ENCODE results near the gene SLC26A11. TPM values are rescaled to one million over a fixed set of nuclear protein-coding genes. Genes with fewer than 3 reads are reported as not detected.
A peak's percentile ranks its signal among the peaks of the same experiment; 100 is the strongest.

The SLC26A11 gene
- total RNA-seq, 1 donor from 2014 or later, result 51.6 TPM

- peak; percentile 22 for ATAC-seq
- peak overlapping the region; percentile 94 for H3K27ac ChIP-seq
- peaks cover 37% of the 10 kb centered on the region for H3K4me1 ChIP-seq
- intact Hi-C loops (cut with DNase I), result no loop called here
- peak; percentile 71 for DNase-seq
- H3K9me3 ChIP-seq, result no peaks in the 10 kb centered on the region
- peak overlapping the region; percentile 61 for H3K4me3 ChIP-seq
- no peaks in the 10 kb centered on the region for H3K27me3 ChIP-seq
- TF ChIP-seq, protein P1, sequence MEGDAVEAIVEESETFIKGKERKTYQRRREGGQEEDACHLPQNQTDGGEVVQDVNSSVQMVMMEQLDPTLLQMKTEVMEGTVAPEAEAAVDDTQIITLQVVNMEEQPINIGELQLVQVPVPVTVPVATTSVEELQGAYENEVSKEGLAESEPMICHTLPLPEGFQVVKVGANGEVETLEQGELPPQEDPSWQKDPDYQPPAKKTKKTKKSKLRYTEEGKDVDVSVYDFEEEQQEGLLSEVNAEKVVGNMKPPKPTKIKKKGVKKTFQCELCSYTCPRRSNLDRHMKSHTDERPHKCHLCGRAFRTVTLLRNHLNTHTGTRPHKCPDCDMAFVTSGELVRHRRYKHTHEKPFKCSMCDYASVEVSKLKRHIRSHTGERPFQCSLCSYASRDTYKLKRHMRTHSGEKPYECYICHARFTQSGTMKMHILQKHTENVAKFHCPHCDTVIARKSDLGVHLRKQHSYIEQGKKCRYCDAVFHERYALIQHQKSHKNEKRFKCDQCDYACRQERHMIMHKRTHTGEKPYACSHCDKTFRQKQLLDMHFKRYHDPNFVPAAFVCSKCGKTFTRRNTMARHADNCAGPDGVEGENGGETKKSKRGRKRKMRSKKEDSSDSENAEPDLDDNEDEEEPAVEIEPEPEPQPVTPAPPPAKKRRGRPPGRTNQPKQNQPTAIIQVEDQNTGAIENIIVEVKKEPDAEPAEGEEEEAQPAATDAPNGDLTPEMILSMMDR (IDR thresholded peaks at IDR 0.05), result no peak
- peaks cover 36% of the 10 kb centered on the region for H3K36me3 ChIP-seq
Observed at GRCh38 chr17:80265205-80266068, 45.2 kb downstream of the SLC26A11 start.

GRCh38 chr17:80267391-80267790 lies 47.2 kb downstream of the SLC26A11 start:
- Histone ChIP-seq H3K4me3 (no peak overlapping the region), H3K36me3 (peaks cover 36% of the 10 kb centered on the region), H3K4me1 (peaks cover 29% of the 10 kb centered on the region), H3K27ac (no peak overlapping the region), H3K27me3 (no peaks in the 10 kb centered on the region), H3K9me3 (no peaks in the 10 kb centered on the region)
- DNase-seq, result no peak
- TF ChIP-seq, protein P1 (IDR thresholded peaks at IDR 0.05), result no peak
- intact Hi-C loops (cut with DNase I), result no loop called here
- no peak for ATAC-seq

DNA sequence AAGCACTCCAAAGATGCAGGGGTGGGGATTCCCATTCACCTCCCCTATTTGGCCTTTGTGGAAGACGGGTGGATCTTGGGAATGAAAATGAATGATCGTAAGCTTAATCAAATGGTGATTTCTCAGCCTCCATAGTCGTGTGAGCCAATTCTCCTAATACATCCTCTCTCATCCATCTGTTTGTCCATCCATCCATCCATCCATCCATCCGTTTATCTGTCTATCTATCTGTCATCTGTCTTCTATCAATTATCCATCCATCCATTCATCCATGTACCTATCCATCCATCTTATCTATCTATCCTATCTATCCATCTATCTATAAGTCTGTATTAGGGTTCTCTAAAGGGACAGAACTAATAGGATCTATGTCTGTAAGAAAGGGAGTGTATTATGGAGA lies 48.2 kb downstream of the SLC26A11 start:
- H3K9me3 ChIP-seq, result no peaks in the 10 kb centered on the region
- H3K27me3 ChIP-seq, result no peaks in the 10 kb centered on the region
- H3K36me3 ChIP-seq, result peaks cover 41% of the 10 kb centered on the region
- DNase-seq (no peak), ATAC-seq (no peak)
- H3K27ac ChIP-seq, result no peak overlapping the region
- intact Hi-C loops (cut with DNase I), result no loop called here
- TF ChIP-seq, protein P1 (IDR thresholded peaks at IDR 0.05), result no peak
- H3K4me1 ChIP-seq, result peaks cover 21% of the 10 kb centered on the region
- no peak overlapping the region for H3K4me3 ChIP-seq

GRCh38 chr17:80269405-80269807 lies 49.2 kb downstream of the SLC26A11 start:
- intact Hi-C loops (cut with DNase I), result no loop called here
- no peak for ATAC-seq

GRCh38 chr17:80270104-80270503 lies 49.9 kb downstream of the SLC26A11 start:
- intact Hi-C loops (cut with DNase I), result no loop called here
- DNase-seq (no peak), ATAC-seq (no peak)
- H3K4me1 ChIP-seq, result peaks cover 15% of the 10 kb centered on the region
- H3K4me3 ChIP-seq, result no peak overlapping the region
- no peak overlapping the region for H3K27ac ChIP-seq
- no peaks in the 10 kb centered on the region for H3K27me3 ChIP-seq
- peaks cover 49% of the 10 kb centered on the region for H3K36me3 ChIP-seq
- TF ChIP-seq, protein P1 (IDR thresholded peaks at IDR 0.05), result no peak
- H3K9me3 ChIP-seq, result no peaks in the 10 kb centered on the region

More at GRCh38 chr17:80269405-80269807, 49.2 kb downstream of the SLC26A11 start:
- TF ChIP-seq, protein P1 (IDR thresholded peaks at IDR 0.05), result no peak
- no peak overlapping the region for H3K27ac ChIP-seq
- DNase-seq, result no peak
- H3K4me3 ChIP-seq, result no peak overlapping the region
- no peaks in the 10 kb centered on the region for H3K27me3 ChIP-seq
- peaks cover 19% of the 10 kb centered on the region for H3K4me1 ChIP-seq
- peaks cover 49% of the 10 kb centered on the region for H3K36me3 ChIP-seq
- no peaks in the 10 kb centered on the region for H3K9me3 ChIP-seq
